Activated CD4-positive, CD25-positive, alpha-beta regulatory T cell treated with anti-CD3 and anti-CD28 coated beads, Interleukin-2, amount 50 U/mL, for 24 hours (primary cell): ENCODE results near the gene TEX2.

ENCODE experiments used
- ATAC-seq, 2 donors: fragments of 150-1000 bp; cut with Tn5 transposase; one replicate each; pipeline ENCODE4 v1.10.0; 2021; ENCODE audit warnings: mild to moderate bottlenecking in 1 of 2, moderate library complexity in 1 of 2

Gene TEX2, protein sequence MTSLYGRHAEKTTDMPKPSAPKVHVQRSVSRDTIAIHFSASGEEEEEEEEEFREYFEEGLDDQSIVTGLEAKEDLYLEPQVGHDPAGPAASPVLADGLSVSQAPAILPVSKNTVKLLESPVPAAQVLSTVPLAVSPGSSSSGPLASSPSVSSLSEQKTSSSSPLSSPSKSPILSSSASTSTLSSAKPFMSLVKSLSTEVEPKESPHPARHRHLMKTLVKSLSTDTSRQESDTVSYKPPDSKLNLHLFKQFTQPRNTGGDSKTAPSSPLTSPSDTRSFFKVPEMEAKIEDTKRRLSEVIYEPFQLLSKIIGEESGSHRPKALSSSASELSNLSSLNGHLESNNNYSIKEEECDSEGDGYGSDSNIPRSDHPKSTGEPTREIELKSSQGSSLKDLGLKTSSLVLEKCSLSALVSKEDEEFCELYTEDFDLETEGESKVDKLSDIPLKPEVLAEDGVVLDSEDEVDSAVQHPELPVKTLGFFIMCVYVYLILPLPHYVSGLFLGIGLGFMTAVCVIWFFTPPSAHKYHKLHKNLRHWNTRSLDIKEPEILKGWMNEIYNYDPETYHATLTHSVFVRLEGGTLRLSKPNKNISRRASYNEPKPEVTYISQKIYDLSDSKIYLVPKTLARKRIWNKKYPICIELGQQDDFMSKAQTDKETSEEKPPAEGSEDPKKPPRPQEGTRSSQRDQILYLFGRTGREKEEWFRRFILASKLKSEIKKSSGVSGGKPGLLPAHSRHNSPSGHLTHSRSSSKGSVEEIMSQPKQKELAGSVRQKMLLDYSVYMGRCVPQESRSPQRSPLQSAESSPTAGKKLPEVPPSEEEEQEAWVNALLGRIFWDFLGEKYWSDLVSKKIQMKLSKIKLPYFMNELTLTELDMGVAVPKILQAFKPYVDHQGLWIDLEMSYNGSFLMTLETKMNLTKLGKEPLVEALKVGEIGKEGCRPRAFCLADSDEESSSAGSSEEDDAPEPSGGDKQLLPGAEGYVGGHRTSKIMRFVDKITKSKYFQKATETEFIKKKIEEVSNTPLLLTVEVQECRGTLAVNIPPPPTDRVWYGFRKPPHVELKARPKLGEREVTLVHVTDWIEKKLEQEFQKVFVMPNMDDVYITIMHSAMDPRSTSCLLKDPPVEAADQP

DNA sequence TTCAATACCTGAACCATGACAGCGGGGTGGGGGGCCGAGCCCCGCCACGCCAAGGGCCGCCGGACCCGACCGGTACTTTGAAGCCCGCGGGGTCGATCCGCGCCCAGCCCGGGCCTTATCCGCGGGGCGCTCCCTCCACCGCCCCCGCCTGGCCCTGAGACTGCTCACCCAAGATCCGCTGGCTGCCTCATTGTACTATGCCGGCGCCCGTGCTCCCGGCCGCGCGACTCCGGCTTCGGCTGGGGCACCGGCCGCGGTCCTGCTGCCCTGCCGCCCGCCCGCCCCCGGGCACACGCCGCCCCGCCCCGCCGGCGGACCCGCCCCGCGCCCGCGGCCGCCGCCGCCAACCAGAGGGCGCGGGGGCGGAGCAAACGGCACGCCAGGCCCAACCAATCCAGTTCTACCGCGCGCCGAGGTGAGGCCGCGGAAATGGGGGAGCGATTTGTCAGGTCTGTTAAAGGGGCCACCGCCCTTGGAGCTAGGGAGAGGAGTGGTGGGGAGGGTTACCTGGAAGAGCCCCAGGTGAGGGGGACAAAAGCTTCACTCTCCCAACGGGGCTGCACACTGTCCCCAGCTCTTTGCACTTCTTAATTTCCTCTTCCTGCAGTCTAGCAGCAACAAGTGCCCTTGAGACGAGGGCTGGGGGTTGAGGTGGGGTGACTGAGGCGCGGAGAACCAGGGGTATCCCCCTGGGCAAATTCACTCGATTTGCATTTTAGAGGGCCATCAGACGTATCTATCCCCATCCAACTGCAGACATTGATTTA, at the start of gene TEX2:
TEX2 (minus strand) TSS at position 261 of the 767 bp plus-strand sequence. CDS start 49,043 bp downstream, outside the sequence.
- ATAC-seq = peak; percentile 90

- no peak for ATAC-seq
Observed at GRCh38 chr17:64309710-64310109, 46.6 kb upstream of the TEX2 start.

DNA sequence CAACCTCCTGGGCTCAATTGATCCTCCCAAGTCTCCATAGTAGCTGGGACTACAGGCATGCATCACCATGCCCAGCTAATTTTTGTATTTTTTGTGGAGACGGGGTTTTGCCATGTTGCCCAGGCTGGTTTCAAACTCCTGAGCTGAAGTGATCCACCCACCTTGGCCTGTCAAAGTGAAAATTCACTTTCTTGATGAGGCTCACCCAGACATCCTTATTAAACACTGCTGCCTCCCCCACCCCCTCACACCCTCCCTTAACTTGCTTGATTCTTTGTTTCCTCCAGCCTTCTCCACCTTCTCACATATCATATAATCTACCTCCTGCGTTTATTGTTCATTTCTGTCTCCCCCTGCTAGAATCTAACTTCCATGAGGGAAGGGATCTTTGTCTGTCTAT, 46.0 kb upstream of the TEX2 start:
- no peak for ATAC-seq

GRCh38 chr17:64306850-64307463, 43.9 kb upstream of the TEX2 start:
- no peak for ATAC-seq

DNA sequence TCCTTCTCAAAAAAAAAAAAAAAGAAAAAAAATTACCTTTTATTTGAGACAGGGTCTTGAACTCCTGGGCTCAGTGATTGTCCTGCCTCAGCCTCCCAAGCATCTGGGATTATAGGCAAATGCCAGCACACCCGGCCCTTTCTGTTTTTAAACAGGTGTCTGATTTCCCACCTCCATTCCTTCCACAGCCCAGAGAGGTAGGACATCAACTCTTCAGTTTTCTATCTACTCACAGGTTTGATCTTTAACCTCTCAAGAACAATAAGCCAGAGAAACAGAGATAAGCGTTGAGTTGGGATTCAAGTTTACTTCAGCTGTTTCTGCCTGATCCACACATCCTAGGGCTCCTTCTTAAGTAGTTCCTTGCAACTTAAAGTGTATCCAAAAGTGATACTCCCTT, 41.5 kb upstream of the TEX2 start:
- no peak for ATAC-seq

GRCh38 chr17:64300699-64300965, 37.6 kb upstream of the TEX2 start:
- ATAC-seq = no peak

- no peak for ATAC-seq
Observed at GRCh38 chr17:64297467-64298088, 34.5 kb upstream of the TEX2 start.

DNA sequence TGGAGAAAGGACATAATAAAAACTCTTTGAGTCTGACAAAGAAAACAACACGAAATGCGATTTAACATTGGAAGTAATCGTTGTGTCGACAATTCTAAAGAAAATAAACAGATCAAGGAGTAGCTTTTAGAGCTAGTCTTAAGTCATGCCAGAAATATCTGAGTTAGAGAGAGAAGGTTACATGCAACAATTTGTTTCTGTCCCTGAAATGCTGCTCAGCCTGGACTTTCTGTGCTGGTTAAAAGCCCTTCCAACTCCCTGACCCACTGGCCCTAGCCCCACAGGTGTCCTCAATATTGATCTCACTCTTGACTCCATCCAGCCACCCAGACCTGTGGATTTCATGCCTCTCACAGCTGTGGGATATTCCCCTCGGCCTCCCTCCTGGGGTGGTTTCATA, 33.2 kb upstream of the TEX2 start:
- ATAC-seq = no peak

- ATAC-seq = no peak
Observed at GRCh38 chr17:64295146-64295545, 32.1 kb upstream of the TEX2 start.

GRCh38 chr17:64291268-64291851, 28.3 kb upstream of the TEX2 start:
- ATAC-seq = no peak

DNA sequence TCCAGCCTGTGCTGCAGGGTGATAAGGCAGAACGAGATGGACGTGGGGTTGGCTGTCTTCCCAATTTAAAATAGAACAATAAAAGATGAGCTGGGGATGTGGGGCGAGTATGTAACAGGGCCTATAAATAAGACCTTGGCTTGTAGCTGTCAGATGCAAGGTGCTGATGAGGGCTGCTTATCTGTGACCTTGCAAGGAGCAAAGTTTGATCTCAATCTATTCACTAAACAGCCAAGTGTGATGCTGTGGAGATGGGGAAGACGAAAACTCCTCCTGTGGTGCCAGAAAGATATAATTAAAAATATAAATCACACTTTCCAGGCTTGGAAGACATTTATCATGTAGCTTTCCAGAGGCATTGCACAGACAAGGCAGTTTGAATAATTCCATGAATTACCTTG, 26.7 kb upstream of the TEX2 start:
- ATAC-seq = no peak

GRCh38 chr17:64282753-64283080, 19.7 kb upstream of the TEX2 start:
- no peak for ATAC-seq

DNA sequence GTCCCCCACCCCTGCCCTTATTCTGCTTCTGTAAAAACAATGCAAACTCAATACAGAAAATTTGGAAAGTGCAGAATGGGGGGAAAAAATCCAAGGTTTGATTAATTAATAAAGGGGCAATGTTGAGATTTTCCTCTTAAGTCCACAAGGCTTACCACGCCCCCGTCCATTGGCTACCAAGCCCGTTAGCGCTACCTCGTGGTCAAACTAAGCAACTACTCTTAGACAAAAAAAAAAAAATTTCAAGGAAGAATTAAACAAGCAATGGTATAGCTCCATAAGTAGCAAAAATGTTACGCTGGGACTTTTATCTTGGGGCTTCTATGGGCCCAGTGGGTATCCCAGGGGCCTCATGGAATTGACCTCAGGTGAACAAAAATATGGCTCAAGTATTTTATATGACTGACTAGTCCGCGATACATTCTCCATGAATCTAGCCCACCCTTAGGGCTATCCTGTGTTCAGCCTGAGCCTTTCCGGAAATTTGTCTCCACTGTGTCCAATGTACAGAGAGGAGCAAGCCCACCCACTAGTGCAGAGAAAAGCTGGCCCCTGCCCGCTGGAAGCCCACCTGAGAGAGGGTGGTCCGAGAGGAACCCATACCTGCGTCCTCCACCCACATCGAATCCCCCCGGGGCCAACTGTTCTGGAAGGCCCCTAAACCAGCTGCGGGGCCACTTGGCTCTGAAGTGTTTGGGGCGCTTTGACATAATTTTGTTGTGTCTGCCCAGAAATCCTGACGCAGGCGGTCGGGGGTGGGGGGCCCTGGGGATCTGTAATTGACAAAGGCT, 19.1 kb upstream of the TEX2 start:
- ATAC-seq = no peak

GRCh38 chr17:64278614-64279013, 15.6 kb upstream of the TEX2 start:
- ATAC-seq = no peak

DNA sequence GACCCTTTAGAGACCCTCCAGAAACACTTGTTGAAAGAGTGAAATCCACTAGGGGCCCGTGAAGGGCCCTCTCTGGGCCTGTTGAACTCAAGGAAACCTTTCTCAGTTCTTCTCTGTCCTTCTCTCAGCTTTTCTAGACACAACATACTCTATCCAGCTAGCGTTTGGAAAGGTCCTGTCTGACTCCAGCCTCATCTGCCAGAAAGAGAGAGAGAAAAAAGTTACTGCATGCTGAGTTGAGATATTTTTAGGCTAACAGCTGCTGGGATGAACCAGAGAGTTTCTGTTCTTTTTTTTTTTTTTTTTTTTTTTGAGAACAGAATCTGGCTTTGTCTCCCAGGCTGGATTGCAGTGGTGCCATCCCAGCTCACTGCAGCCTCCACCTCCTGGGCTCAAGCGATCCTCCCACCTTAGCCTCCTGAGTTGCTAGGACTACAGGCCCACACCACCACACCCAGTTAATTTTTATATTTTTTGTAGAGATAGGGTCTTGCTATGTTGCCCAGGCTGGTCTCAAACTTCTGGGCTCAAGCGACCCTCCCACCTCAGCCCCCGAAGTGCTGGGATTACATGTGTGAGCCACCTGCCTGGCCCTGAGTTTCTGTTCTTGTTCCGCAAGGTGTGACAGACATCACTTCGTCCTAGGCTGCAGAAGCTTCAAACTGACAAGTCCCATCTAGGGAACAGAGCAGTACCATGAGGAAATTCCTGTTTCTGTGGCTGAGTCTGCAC, 14.9 kb upstream of the TEX2 start:
- no peak for ATAC-seq

DNA sequence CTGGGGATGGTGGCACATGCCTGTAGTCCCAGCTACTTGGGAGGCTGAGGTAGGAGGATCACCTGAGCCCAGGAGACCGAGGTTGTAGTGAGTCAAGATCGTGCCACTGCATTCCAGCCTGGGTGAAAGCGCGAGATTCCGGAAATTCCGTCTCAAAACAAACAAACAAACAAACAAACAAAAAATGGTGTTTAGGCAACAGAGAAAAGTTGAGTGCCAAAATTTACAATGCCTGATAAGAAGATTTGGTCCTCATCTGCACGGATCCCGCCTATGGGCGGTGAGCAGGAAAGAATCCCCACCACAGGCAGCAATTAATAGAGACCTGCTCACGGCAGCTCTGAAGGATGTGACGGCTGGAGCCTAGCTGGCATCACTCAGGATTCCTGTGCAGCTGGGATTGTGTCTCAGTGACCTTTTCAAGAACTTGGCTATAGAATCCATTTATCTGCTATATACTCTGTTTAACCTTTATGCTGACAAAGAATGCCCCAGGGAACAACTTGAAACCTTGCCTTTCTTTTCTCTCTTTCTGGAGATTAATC, 14.0 kb upstream of the TEX2 start:
- ATAC-seq = no peak

- ATAC-seq = no peak
Observed at GRCh38 chr17:64275016-64275415, 12.0 kb upstream of the TEX2 start.

DNA sequence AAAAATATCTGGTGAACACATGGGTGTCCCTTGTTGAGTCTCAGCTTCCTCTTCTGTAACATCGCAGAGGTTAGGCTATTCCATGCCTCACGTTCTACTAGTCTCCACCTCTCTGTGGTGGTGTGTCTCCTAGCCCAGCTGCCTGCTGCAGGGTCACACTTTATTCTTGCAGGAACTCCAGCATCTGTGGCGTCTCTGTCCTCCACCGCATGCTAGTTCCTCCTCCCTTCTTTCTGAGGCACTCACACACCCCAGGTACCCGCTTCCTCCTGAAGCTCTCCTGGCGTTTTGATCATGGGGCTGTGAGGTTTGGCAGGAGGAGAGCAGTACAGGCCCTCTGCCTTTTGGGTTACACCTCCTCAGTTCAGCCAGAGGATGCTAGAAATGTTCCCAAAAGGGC, 9.9 kb upstream of the TEX2 start:
- no peak for ATAC-seq

DNA sequence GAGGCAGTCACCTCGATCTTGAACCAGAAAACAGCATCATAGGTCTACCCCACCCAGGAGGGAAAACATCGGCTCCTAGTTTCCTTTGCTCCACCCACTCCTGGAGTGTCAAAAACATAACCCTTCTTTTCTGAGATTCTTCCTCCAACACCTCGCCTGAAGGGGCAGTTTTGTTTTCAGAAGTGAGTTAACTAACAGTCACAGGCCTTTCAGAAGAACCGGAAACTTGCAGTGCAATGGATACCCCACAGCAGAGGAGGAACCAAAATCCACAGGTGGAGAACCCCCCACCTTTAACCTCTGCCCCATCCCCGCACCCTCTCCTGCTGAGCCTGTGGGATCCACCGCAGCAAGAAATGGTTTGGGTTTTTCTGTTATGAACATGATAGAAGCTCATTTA, 7.8 kb upstream of the TEX2 start:
- no peak for ATAC-seq
